T47D (cell line): ENCODE results near the gene ZNF516.

ENCODE experiments used
- DNase-seq, 2 experiments: peaks; one replicate each; pipeline versions ENCODE4 v3.0.0 to v3.0.0-alpha.2; 2011 to 2012; ENCODE audit warnings: low read depth in 1 of 2, low spot score in 1 of 2
- JUND ChIP-seq: IDR thresholded peaks from 2 replicates; pipeline ENCODE4 v1.6.1; 2012; ENCODE audit warnings: low read depth
- in situ Hi-C: cut with HindIII; loops from 2 replicates; pipeline ENCODE4 v1.10.0; 2016; ENCODE audit warnings: low sequenced_read_pairs, low pct_unique_long_range_greater_than_20kb

ZNF516 gene

DNA sequence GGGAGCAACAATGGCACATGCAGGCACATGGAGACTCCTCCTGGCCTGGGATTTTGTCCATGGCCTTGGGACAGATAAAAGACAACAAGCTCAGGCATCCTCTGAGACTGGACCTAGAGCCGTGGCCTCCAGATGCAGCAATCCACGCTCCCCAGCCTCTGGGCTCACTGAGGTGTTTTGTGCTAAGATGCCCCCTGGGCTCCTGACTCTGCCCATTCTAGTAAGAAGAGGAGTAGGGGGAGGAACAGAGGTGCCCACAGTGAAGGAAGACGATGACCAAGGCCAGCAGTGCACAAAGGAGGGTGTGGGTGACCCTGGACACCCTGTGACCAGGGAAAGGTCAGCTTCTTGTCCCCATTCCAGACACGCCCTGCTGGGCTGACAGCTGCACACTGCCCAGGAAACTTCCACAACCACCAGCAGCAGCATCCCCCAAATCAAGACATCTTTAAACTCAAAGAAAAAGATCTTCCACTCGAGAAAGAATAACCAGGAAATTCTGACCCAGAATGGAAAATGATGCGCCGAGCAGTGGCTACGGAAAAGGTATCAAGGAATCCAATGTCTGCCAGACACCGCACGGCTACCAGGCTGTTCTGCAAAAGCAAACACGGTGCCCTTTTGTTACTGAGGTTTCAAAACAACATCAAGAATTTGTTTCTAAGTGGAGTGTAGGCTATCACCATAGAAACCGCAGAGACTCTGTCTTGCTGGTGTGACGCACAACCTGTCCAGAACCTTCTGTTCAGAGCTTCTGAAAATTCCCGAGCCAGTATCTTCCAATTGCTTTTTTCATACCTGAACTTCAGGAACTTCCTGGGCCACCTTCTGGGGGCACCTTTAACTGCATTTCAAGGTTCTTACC, 65.5 kb downstream of the ZNF516 start:
- no peak for DNase-seq
- no peak for TF ChIP-seq JUND
- in situ Hi-C loops = no loop called here

DNA sequence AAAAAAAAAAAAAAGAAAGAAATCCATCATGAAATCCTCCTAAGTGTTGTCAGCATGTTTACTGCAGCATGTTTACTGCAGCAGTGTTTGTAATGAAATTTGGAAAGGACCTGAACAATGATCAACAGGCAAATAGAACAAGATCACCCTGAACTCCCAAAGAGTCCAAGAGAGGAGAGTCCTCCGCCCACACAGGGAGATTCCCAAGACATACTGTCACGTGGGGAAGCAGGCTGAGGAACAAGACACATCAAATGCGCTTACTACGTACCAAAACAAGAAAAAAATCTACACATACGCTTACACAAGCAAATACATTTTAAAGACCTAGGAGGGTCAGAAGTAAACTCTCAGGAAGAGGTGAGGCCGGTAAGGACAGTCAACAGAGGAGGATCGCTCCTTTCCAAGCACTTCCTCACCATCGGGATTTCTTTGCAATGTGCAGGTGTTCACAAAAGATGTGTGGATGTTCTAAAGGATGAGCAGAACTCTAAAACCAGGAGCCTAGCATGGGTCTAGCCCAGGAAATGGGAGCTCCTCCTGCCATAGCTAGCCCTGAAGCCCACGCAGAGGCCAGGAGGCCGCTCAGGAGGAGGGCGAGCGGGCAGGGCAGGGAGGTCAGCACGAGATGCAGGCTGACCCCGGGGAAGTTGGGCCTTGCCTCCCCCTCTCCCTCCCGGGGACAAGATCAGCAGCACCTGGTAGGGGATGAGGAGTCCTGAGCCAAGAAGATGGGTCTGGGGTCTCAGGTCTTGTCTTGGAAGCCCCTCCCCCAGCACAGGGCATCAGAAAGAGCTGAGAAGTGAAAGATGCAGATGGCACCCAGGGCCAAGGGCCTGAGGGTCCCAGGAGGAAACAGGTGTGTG, 66.4 kb downstream of the ZNF516 start:
- no peak for TF ChIP-seq JUND
- no peak for DNase-seq
- in situ Hi-C loops = no loop called here

DNA sequence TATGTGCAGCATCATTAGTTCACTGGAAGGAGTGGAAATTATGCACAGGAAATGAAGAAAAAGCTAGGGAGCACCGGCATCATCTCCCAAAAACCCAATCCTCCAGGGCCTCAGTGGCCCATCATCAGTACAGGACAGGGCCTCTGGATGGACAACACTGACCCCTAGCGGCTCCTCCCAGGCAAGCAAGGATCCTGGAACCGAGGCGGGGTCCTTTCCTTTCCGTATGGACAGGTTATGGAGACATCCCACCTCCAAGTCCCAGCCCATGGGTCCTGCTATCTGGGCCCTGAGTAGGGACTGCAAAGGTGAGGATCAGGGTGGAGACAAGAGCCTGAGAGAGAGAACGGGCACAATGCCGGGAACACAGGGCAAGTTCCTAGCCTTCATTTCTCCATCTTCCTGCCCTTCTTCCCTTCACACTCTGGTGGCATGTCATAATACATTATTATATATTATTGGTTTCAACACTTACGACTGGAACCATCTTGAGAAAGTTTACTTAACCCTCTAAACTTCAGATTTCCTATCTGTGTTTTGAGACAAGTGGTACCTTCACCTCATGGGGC, 68.2 kb downstream of the ZNF516 start:
- no peak for TF ChIP-seq JUND
- in situ Hi-C loops = no loop called here
- DNase-seq = peak; percentile 45 to 54

DNA sequence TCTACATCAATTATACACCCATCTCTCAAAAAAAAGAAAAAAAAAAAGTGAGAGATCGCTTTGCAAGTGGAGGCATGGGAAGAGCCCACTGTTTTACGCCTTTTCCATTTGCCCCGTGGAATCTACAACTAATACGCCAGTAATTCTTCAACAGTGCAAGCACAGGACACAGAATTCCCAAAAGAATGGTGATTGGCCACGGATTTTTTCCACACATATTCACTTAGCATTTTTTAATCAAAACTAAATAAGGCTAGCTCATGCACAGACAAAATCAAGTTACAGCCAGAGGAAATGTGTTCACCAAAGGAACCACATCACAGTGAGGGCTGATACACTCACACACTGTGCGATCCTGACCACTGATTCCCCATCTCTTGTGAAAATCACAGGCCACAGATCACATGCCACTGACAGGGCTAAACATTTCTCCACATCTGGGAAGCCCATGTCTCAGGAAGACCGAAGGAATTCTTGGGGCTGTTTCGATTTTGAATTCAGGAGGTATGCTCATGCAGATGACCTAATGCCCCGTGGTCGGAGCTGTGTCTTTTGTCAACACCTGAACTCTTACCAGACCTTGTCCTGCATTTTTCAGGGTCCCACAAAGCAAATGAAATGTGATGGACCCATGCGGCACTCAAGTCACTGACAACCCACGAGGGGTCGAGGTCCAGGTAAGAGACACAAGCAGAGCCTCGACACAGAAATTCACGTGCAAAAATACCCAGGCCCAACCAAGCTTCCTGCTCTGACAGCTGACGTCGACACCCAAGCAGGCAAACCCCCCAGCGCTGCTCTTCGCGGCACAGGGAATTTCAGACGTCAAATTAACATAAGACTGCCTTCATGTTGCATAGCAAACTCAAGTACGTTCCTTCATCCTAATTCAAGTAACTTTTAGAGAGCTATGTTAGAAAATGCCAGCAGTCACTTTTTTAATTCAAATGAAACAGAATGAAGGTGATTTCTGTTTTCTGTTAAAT, 69.6 kb downstream of the ZNF516 start:
- no peak for TF ChIP-seq JUND
- in situ Hi-C loops = no loop called here
- no peak for DNase-seq

DNA sequence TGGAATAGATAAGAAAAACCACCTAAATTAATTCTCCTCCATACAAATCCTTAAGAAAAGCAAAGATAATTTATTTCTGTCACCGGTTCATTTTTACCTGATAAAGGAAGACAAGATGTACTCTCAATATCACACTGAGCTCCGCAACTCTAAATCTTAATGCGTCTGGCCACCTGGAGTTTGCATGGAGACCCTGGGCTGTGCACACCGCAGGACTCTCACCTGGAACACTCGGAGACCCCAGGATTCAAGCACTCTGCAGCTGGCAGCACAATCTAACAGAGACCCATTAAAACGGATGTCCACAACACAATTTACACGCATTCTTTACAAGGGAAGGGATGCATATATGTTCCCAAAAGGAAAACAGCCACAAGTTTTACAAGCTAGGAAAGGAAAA, 72.2 kb downstream of the ZNF516 start:
- no peak for DNase-seq
- in situ Hi-C loops = no loop called here
- no peak for TF ChIP-seq JUND

DNA sequence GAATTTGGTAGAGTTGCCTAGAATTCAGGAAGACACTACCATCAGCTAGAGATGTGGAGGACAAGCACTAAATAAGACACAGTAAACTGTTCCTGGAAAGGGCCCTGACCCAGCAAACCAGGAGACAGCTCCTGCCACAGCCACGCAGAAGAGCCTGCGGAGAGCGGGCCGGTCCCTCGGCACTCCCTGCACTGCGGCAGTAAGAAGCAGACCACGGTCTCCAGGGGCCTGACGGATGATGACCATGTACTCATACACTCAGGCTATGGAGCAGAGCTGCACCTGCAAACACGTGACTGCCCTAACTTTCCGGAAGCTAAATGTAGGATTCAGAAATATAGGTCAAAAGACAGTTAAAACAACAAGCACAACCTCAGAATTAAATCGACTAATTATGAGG, 72.9 kb downstream of the ZNF516 start:
- no peak for TF ChIP-seq JUND
- in situ Hi-C loops = no loop called here
- no peak for DNase-seq

DNA sequence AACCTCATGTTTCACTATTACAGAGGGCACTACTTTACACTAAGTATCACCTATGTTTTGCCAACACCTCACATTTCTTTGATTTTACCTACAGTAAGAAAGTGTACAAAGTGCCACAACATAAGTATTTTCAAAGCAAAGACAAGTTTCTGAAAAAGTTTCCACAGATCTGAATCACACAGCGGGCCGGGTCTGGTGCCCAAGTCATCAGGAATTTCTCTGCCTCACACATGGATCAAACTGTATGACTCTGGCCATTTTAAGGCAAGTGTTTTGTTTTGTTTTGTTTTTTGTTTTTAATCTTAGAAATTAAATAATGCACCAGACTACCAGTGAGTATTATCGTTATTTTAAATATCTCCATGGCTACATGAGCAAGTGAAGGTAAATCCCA, 73.4 kb downstream of the ZNF516 start:
- in situ Hi-C loops = no loop called here
- no peak for DNase-seq
- no peak for TF ChIP-seq JUND

DNA sequence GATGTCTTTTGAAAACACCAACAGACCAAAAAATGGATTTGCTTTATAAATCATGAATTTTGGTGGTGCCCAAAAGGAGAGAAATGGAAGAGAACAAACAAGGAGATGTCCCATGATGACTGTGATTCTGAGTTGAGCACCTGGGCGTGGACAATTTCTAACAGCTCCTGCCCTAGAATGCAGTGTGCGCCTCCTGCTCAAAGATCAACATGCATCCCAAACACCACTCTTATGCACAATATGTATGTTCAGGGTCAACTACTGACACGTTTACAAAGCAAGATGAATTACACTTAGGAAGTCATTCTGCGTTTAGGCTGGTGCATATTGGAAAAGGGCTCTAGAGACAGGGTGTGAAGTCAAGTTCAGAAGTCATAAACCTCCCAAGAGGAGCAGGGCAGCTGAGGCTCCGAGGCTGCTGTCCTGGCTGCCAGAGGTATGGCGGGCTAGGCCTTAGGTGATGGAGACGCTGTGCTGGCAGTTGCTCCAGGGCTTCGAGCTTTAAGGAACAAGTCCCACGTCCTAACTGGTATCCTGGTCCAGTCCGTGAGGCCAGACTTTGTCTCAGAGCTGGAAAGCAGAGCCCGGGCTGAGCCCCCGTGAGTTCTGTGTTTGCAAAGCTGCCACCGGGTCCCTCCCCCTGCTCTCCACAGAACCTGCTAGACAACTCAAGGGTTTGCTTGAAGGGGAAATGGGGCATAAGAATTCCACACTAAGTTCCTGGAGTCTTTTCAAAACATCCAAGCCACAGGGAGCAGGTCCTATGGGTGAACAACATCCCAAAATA, 74.0 kb downstream of the ZNF516 start:
- DNase-seq = peak in 1 of 2 experiments; percentile 73
- no peak for TF ChIP-seq JUND
- in situ Hi-C loops = no loop called here

DNA sequence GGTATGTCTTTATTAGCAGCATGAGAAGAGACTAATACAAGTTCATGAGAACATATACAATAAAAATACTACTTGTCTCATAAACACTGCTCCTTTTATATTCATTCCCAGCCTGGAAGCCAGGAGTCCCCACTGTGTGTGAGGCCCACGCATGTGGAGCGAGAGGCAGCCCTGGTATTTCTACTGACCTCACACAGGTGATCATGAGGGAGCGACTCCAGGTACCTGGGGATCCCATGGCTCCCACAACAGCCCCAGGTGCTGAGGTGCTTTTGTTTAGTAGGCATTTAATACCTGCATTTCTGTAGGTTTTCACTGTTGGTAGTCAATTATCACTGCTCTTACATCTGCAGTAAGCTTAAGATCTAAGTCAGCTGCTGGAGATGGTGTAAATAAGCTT, 75.2 kb downstream of the ZNF516 start:
- TF ChIP-seq JUND = no peak
- DNase-seq = no peak
- in situ Hi-C loops = no loop called here

DNA sequence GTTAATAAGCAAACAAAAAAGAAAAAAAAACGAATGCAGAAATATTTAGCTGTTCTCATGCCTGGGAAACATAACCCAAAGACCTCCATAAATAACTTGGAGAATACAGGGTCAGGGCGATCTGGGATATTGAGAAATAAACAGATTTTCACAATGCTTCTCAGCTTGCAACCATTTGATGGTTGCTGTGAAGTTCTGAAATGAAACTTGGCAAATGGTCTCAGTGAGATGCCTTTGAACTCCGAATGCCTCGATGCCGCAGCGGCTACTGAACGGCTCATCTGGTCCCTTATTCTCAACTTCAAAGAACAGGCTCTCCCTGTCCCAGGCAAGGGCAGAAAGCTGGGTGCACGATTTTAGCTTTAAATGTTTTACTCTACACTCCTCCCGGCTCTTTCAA, 78.1 kb downstream of the ZNF516 start:
- no peak for TF ChIP-seq JUND
- in situ Hi-C loops = no loop called here
- DNase-seq = no peak

DNA sequence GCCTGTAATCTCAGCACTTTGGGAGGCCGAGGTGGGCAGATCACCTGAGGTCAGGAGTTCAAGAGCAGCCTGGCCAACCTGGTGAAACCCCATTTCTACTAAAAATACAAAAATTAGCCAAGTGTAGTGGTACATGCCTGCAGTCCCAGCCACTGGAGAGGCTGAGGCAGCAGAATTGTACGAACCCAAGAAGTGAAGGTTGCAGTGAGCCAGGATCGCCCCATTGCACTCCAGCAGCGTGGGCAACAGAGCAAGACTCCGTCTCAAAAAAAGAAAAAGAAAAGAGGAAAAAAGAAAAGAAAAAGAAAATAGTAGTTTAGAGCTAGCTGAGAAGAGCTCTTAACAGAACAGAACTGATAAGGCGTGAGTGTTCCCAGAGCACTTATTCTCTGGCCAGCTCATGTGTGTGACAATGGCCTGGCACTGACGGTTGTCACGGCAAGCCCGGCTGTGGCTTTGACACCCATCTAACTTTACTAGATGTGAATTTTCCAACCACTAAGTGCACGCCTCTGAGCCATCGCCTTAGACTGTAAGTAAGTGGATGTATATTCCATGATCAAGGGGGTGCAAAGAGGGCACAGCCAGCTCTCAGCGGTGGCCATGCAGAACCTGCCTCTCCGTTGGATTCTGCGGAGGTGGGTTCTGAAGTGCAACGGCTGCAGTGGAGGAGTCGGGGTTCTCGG, 80.0 kb downstream of the ZNF516 start:
- no peak for TF ChIP-seq JUND
- in situ Hi-C loops = no loop called here
- DNase-seq = no peak
